Breast epithelium (tissue), 4 donors: ENCODE data around the gene CEP128. TPM values are rescaled to one million over a fixed set of nuclear protein-coding genes. Genes with fewer than 3 reads are reported as not detected.
"Not testable (repeated sequence)": the region's sequence is repeated elsewhere in the genome, so short reads cannot be mapped to it uniquely, and the experiment has no call there.

Experiments used
- DNase-seq, 2 donors: peaks; one replicate each; pipeline ENCODE4 v3.0.0-alpha.2; 2019; ENCODE audit warnings: low spot score in 2 of 2
- H3K27ac ChIP-seq, 2 donors: fragments of 200-600 bp; sonication (generic) in 1 of 2; one replicate each; pipeline ENCODE4 v1.5.1; 2016 to 2019; ENCODE audit warnings: mild to moderate bottlenecking in 1 of 2
- H3K27me3 ChIP-seq, 2 donors: fragments of 200-600 bp; sonication (generic) in 1 of 2; one replicate each; pipeline versions ENCODE4 v1.5.1 to v1.6.0; 2017 to 2019; ENCODE audit warnings: control low read depth in 1 of 2, mild to moderate bottlenecking in 1 of 2
- H3K36me3 ChIP-seq: fragments of 200-600 bp; one replicate; pipeline ENCODE4 v1.5.1; 2019
- H3K4me1 ChIP-seq, 2 donors: fragments of 200-600 bp; sonication (generic); one replicate each; pipeline ENCODE4 v1.5.1; 2016 to 2019; ENCODE audit warnings: control low read depth in 1 of 2
- H3K4me3 ChIP-seq, 3 donors: fragments of 200-600 bp; sonication (generic); 1 replicate in 2 of 3; 2 replicates in 1 of 3; pipeline ENCODE4 v1.5.1; 2016 to 2019; ENCODE audit warnings: mild to moderate bottlenecking in 3 of 3, moderate library complexity in 2 of 3
- H3K9me3 ChIP-seq, 2 donors: fragments of 200-600 bp; sonication (generic) in 1 of 2; one replicate each; pipeline ENCODE4 v1.5.1; 2016 to 2019; ENCODE audit warnings: control low read depth in 1 of 2
- POLR2A ChIP-seq: fragments of 450-650 bp; IDR thresholded peaks from one replicate; pipeline ENCODE4 v1.6.1; 2016; ENCODE audit warnings: antibody characterized with exemption, mild to moderate bottlenecking, moderate library complexity
- POLR2AphosphoS5 ChIP-seq, 3 donors: sonication (generic); formaldehyde crosslinking; IDR thresholded peaks; one replicate each; pipeline ENCODE4 v1.6.1; 2017; ENCODE audit warnings: antibody characterized with exemption in 3 of 3
- intact Hi-C: fragments of 100-400 bp; cut with DNase I; formaldehyde crosslinking; loops from one replicate; pipeline ENCODE4 v1.15.1; 2023; ENCODE audit warnings: low total_unique reads
- total RNA-seq, 3 donors: library from RNA; depleted of rRNA; stranded (reverse); fragments of >200 nt; gene quantifications; one replicate each; pipeline ENCODE4 v1.1.0, GENCODE V29; 2016
- TF ChIP-seq, protein P1 (sequence below), 3 donors: fragments of 450-650 bp; IDR thresholded peaks; one replicate each; pipeline ENCODE4 v1.5.1; 2016 to 2017; ENCODE audit warnings: antibody characterized with exemption in 3 of 3, mild to moderate bottlenecking in 3 of 3, moderate library complexity in 3 of 3

The CEP128 gene
- total RNA-seq, 3 donors from 2014 or later: 10.2 to 16.1 (median 11.0) TPM

DNA sequence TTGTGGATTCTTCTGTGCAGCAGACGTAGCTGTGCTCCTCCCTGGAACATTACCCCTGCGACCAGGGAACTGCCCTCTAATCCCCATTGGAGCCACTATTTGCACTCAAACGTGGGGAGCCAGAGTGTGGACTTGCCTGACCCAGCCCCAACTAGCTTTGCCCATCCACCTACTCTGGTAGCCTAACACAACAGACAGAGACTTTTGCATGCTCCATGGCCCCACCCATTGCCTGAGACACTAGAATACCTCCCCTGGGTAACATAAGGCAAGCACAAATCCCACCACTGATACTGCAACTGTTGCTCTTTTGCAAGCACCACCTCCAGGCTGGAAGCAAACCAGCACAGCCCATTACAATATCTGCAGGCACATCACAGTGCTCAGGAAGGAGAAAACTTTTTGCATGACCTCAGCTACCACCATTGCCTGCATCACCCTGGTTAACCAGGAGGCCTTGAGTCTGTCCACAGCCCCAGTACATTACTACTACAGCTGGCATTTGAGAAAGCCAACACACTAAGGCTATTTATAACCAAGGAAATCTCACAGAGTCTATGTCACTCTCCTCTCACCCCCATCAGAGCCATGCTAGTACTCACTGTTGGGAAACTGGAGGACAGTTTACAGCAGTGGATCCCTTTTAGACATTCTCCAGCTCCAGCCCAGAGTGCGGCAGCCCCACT lies 15.0 kb downstream of the CEP128 start:
- Histone ChIP-seq H3K4me1 (no peaks in the 10 kb centered on the region), H3K27ac (no peak overlapping the region), H3K27me3 (no peaks in the 10 kb centered on the region), H3K4me3 (no peak overlapping the region), H3K36me3 (no peaks in the 10 kb centered on the region), H3K9me3 (no peaks in the 10 kb centered on the region)
- intact Hi-C loops: no loop called here
- no peak for DNase-seq
- TF ChIP-seq POLR2AphosphoS5 (IDR thresholded peaks at IDR 0.05) (no peak), POLR2A (no peak)
- TF ChIP-seq, protein P1, sequence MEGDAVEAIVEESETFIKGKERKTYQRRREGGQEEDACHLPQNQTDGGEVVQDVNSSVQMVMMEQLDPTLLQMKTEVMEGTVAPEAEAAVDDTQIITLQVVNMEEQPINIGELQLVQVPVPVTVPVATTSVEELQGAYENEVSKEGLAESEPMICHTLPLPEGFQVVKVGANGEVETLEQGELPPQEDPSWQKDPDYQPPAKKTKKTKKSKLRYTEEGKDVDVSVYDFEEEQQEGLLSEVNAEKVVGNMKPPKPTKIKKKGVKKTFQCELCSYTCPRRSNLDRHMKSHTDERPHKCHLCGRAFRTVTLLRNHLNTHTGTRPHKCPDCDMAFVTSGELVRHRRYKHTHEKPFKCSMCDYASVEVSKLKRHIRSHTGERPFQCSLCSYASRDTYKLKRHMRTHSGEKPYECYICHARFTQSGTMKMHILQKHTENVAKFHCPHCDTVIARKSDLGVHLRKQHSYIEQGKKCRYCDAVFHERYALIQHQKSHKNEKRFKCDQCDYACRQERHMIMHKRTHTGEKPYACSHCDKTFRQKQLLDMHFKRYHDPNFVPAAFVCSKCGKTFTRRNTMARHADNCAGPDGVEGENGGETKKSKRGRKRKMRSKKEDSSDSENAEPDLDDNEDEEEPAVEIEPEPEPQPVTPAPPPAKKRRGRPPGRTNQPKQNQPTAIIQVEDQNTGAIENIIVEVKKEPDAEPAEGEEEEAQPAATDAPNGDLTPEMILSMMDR (IDR thresholded peaks at IDR 0.05): no peak

DNA sequence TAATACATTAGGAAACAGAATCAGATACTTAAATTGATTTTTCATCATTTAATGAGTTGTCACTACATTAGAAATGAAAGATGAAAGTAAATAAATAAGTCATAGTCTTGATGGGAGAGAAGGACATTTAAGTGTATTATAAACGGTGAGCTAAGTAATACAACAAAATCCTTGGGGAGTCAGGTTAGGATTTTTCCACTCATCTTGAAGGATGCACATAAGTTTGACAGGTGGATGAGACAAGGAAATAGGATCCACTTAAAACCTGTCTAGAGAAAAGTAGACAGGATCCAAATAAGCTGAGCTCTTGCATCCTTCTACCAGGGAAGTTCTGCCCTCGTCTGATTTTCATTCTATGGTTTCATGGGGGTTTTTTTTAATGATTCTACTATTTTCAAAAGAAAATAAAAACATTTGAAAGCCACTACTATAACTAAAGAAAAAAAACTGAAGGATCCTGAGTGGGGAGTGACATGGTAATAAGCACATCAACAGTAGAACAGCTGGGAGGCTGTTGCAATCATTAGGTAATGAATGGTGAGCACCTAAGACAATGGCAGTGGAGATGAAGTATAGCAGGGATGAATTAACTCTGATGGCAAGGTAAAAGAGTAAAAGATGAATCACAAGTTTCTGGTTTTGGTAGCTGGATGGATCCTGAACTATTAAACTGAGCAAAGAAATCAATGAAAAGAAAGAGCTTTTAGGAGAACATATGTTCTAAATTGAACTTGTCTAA lies 17.0 kb downstream of the CEP128 start:
- TF ChIP-seq POLR2A (no peak), POLR2AphosphoS5 (IDR thresholded peaks at IDR 0.05) (no peak)
- TF ChIP-seq, protein P1 (IDR thresholded peaks at IDR 0.05): no peak

DNA sequence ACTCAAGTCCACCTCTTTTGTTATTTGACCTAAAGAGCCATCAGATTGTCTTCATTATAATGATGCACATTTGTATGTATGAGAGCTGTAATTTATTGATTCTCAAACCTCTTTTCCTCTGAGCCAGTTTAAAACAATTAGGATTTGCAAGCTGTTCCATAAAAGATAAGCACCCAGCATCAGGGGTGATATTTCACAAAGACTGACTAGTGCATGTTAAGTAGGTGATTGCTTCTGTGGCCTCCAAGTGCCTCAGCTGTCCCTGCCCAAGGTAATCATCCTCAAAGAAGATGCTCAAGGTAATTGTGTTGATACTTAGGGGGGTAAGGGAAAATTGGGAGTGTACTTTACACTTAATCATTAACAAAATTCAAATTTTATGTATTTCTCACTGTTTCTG lies 18.2 kb downstream of the CEP128 start:
- no peak for DNase-seq
- Histone ChIP-seq H3K4me3 (no peak overlapping the region), H3K27ac (no peak overlapping the region), H3K27me3 (no peaks in the 10 kb centered on the region), H3K9me3 (no peaks in the 10 kb centered on the region), H3K4me1 (no peaks in the 10 kb centered on the region), H3K36me3 (no peaks in the 10 kb centered on the region)
- TF ChIP-seq POLR2A: no peak
- TF ChIP-seq, protein P1 (IDR thresholded peaks at IDR 0.05): no peak
- TF ChIP-seq POLR2AphosphoS5 (IDR thresholded peaks at IDR 0.05): no peak
- intact Hi-C loops: loop anchor here (5.0 kb wide), 1 partner anchor 936 kb away; no protein-coding TSS in a partner anchor

More for the DNA sequence above, 17.0 kb downstream of the CEP128 start:
- intact Hi-C loops: loop anchor here (5.0 kb wide), 1 partner anchor 937 kb away; no protein-coding TSS in a partner anchor
- DNase-seq: no peak
- no peak overlapping the region for H3K27ac ChIP-seq
- H3K9me3 ChIP-seq: no peaks in the 10 kb centered on the region
- H3K27me3 ChIP-seq: no peaks in the 10 kb centered on the region
- no peaks in the 10 kb centered on the region for H3K4me1 ChIP-seq
- no peaks in the 10 kb centered on the region for H3K36me3 ChIP-seq
- no peak overlapping the region for H3K4me3 ChIP-seq

DNA sequence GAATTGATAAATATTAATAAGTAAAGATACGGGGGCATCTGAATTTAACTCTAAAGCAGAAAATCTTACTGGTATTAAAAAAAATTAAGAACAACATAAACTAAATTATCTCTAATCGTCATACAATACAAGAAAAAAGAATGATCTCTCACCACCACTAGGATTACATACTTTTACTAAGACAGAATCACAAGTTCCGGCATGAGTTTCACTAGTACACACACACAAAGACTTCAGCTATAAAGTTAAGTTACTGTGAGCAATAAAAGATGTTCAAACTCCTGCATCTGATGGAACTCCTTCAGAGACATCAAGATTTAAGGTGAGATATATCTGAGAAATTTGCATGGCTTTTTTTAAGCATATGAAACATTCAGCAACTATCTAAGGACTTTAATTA lies 21.9 kb downstream of the CEP128 start:
- H3K4me1 ChIP-seq: no peaks in the 10 kb centered on the region
- H3K27ac ChIP-seq: no peak overlapping the region
- intact Hi-C loops: loop anchor here (5.0 kb wide), 1 partner anchor 932 kb away; no protein-coding TSS in a partner anchor
- no peak overlapping the region for H3K4me3 ChIP-seq
- no peaks in the 10 kb centered on the region for H3K9me3 ChIP-seq
- H3K27me3 ChIP-seq: no peaks in the 10 kb centered on the region
- H3K36me3 ChIP-seq: no peaks in the 10 kb centered on the region
- TF ChIP-seq, protein P1 (IDR thresholded peaks at IDR 0.05): no peak
- TF ChIP-seq POLR2A (no peak), POLR2AphosphoS5 (IDR thresholded peaks at IDR 0.05) (no peak)
- DNase-seq: no peak

DNA sequence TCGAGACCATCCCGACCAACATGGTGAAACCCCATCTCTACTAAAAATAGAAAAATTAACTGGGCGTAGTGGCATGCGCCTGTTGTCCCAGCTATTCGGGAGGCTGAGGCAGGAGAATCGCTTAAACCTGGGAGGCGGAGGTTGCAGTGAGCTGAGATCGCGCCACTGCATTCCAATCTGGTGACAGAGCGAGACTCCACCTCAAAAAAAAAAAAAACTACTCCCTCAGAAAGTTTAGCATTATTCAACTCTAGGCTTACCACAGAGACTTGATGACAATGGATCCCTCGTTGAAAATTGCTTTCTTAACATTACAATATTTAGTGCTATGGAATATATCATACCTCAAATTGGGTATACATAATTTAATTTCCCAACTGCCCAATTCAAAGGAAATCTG lies 29.5 kb downstream of the CEP128 start:
- DNase-seq, H3K4me3 ChIP-seq, H3K27me3 ChIP-seq, H3K4me1 ChIP-seq, intact Hi-C loops, H3K27ac ChIP-seq, H3K36me3 ChIP-seq, H3K9me3 ChIP-seq: not testable (repeated sequence)
